Nephron progenitor cell (in vitro differentiated cells): ENCODE results near the gene LRRC7.
"Not testable (repeated sequence)": the region's sequence is repeated elsewhere in the genome, so short reads cannot be mapped to it uniquely, and the experiment has no call there.

Source experiments
- DNase-seq: peaks from one replicate; pipeline ENCODE4 v3.0.0; 2021
- H3K27ac Mint-ChIP-seq: 2 replicates; pipeline ENCODE4 v1.8.0; 2021; ENCODE audit warnings: mild to moderate bottlenecking, moderate library complexity, mixed read lengths
- H3K27me3 Mint-ChIP-seq: 2 replicates; pipeline ENCODE4 v1.8.0; 2021; ENCODE audit warnings: mild to moderate bottlenecking, low read depth, mixed read lengths; ENCODE audit not compliant: poor library complexity
- H3K36me3 Mint-ChIP-seq: 2 replicates; pipeline ENCODE4 v1.8.0; 2021; ENCODE audit warnings: low read depth, mixed read lengths
- H3K4me1 Mint-ChIP-seq: 2 replicates; pipeline ENCODE4 v1.8.0; 2021; ENCODE audit warnings: mixed read lengths
- H3K4me3 Mint-ChIP-seq: 2 replicates; pipeline ENCODE4 v1.8.0; 2021; ENCODE audit warnings: mild to moderate bottlenecking, moderate library complexity, mixed read lengths
- H3K9me3 Mint-ChIP-seq: 2 replicates; pipeline ENCODE4 v1.8.0; 2021; ENCODE audit warnings: mild to moderate bottlenecking, moderate library complexity, mixed read lengths
- TF ChIP-seq, protein P1 (sequence below): fragments of 200-600 bp; sonication (generic); IDR thresholded peaks from 2 replicates; pipeline ENCODE4 v1.5.0; 2021; ENCODE audit warnings: antibody characterized with exemption

LRRC7 gene

DNA sequence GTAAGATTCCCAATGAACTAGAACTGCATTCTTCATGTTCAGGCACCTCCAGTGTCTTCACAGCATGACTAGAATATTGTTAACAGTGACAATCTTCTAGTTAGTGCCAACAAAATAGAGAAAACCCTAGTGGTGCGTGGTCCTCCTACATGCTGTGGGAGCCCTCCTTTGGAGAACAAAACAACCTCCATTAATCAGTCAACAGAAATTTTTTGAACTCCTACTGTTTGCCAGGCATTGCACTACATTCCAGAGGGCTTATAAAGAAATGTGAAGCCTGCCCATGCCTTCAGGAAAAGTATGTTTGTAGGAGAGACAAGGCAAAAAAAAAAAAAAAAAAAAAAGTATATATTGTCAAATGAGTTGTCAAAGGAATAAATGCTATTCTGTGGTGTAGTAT, 385.0 kb downstream of the LRRC7 start:
- Mint-ChIP-seq H3K36me3 (no peaks in the 10 kb centered on the region), H3K4me3 (no peak overlapping the region), H3K9me3 (no peaks in the 10 kb centered on the region), H3K27me3 (no peaks in the 10 kb centered on the region), H3K4me1 (peaks cover 5% of the 10 kb centered on the region), H3K27ac (no peak overlapping the region)
- no peak for DNase-seq
- TF ChIP-seq, protein P1, sequence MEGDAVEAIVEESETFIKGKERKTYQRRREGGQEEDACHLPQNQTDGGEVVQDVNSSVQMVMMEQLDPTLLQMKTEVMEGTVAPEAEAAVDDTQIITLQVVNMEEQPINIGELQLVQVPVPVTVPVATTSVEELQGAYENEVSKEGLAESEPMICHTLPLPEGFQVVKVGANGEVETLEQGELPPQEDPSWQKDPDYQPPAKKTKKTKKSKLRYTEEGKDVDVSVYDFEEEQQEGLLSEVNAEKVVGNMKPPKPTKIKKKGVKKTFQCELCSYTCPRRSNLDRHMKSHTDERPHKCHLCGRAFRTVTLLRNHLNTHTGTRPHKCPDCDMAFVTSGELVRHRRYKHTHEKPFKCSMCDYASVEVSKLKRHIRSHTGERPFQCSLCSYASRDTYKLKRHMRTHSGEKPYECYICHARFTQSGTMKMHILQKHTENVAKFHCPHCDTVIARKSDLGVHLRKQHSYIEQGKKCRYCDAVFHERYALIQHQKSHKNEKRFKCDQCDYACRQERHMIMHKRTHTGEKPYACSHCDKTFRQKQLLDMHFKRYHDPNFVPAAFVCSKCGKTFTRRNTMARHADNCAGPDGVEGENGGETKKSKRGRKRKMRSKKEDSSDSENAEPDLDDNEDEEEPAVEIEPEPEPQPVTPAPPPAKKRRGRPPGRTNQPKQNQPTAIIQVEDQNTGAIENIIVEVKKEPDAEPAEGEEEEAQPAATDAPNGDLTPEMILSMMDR, result no peak

DNA sequence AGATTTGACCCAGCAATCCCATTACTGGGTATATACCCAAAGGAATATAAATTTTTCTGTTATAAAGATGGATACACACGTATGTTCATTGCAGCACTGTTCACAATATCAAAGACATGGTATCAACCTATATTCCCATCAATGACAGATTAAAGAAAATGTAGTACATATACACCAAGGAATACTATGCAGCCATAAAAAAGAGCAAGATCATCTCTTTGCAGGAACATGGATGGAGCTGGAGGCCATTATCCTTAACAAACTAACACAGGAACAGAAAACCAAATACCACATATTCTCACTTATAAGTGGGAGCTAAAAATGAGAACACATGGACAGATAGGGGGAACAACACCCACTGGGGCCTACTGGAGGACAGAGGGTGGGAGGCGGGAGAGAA, 394.7 kb downstream of the LRRC7 start:
- H3K9me3 Mint-ChIP-seq, H3K36me3 Mint-ChIP-seq, H3K27me3 Mint-ChIP-seq, H3K4me1 Mint-ChIP-seq, DNase-seq, H3K4me3 Mint-ChIP-seq, H3K27ac Mint-ChIP-seq: not testable (repeated sequence)

DNA sequence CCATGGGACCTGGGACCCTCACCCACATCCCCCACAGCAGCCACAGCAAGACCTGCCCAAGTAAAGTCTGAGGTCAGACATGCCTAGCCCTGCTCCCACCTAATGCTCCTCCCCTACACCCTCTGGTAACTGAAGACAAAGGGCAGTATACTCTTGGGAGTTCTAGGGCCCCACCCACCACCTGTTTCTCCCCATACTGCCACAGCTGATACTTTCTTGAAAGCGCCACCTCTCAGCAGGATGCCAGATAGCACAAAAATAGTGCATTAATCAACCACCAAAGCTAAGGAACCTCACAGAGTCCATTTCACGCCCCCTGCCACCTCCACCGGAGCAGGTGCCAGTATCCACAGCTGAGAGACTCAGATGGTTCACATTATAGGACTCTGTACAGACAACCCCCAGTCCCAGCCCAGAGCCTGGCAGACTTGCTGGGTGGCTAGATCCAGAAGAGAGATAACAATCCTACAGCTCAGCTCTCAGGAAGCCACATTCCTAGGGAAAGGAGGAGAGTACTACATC, 399.6 kb downstream of the LRRC7 start:
- Mint-ChIP-seq H3K9me3 (peaks cover 16% of the 10 kb centered on the region), H3K27me3 (no peaks in the 10 kb centered on the region), H3K27ac (no peak overlapping the region), H3K36me3 (no peaks in the 10 kb centered on the region), H3K4me1 (no peaks in the 10 kb centered on the region), H3K4me3 (no peak overlapping the region)
- no peak for DNase-seq
- TF ChIP-seq, protein P1, result no peak

DNA sequence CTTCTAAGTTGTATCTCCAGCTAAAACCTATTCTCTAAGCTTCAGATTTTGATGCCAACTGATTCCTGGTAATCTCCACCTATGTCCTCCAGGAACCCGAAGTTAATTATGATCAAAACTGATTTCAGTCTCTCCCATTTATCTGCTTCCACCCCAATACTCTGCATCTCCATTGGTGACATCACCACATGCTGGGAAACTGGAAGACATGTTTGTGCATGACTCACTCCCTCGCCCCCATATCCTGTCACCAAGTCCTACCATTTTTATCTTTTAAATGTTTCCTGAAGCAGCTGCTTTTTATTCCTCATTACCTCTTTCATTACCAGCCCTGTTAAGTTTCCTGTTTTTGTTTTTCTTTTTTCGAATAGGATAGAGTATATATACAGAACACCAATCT, 409.2 kb downstream of the LRRC7 start:
- H3K4me1 Mint-ChIP-seq, result no peaks in the 10 kb centered on the region
- H3K4me3 Mint-ChIP-seq, result no peak overlapping the region
- no peaks in the 10 kb centered on the region for H3K36me3 Mint-ChIP-seq
- H3K27me3 Mint-ChIP-seq, result peaks cover 5% of the 10 kb centered on the region
- TF ChIP-seq, protein P1, result no peak
- DNase-seq, result no peak
- H3K9me3 Mint-ChIP-seq, result no peaks in the 10 kb centered on the region
- H3K27ac Mint-ChIP-seq, result no peak overlapping the region

DNA sequence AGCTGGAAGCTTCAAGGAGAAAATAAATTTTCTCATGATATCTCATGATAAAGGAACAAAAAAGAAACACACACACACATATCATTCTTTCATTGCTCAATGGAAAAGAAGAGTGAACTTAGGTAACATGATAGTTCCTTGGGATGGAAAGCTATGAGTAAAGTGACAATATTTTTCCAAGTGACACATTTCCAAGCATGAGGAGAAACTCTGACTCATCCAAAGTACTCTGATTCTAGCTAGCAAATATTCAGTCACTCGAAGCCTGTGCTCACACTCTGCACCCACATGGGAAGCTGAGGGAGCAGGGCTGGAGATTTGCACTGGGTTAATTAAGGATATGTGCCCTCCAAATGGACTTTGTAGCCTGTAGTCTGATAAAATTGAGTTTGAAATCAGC, 415.3 kb downstream of the LRRC7 start:
- DNase-seq, result no peak
- Mint-ChIP-seq H3K27me3 (peaks cover 7% of the 10 kb centered on the region), H3K27ac (no peak overlapping the region), H3K9me3 (no peaks in the 10 kb centered on the region), H3K4me1 (no peaks in the 10 kb centered on the region), H3K36me3 (no peaks in the 10 kb centered on the region), H3K4me3 (no peak overlapping the region)
- TF ChIP-seq, protein P1, result no peak

DNA sequence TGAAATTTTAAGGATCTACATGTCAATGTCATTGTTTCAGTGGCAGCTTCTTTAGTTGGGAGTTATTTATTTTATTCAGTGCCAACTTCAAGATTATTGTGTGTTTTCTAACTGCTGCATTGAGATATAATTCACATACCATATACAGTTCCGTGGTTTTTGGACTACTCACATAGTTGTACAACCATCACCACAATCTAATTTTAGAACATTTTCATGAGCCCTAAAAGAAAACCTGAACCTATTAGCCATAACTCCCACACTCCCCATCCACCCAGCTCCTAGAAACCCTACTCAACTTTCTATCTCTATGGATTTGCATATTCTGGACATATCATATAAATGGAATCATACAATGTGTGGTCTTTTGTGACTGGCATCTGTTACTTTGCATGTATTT, 417.7 kb downstream of the LRRC7 start:
- H3K36me3 Mint-ChIP-seq, result no peaks in the 10 kb centered on the region

More for the DNA sequence above, 417.7 kb downstream of the LRRC7 start:
- Mint-ChIP-seq H3K27me3 (peaks cover 7% of the 10 kb centered on the region), H3K4me1 (no peaks in the 10 kb centered on the region), H3K27ac (no peak overlapping the region), H3K9me3 (no peaks in the 10 kb centered on the region), H3K4me3 (no peak overlapping the region)
- no peak for DNase-seq
- TF ChIP-seq, protein P1, result no peak
